K562 (cell line): ENCODE measurements around the gene GOLGA5. TPM values are rescaled to one million over a fixed set of nuclear protein-coding genes. Genes with fewer than 3 reads are reported as not detected.

Experiments used
- ATF1 ChIP-seq, 2 experiments: fragments of 450-650 bp in 1 of 2; IDR thresholded peaks; 2 replicates each; pipeline ENCODE4 v1.6.1; 2016; ENCODE audit warnings: missing compliant biosample characterization in 1 of 2, missing genetic modification characterization in 1 of 2
- CBX5 ChIP-seq: IDR thresholded peaks from 2 replicates; pipeline ENCODE4 v1.6.1; 2014; ENCODE audit warnings: low read depth, borderline replicate concordance
- CHD2 ChIP-seq: IDR thresholded peaks from 2 replicates; pipeline ENCODE4 v1.6.1; 2011; ENCODE audit warnings: low read depth, low read length
- EP300 ChIP-seq: IDR thresholded peaks from 2 replicates; pipeline ENCODE4 v1.6.1; 2012; ENCODE audit warnings: low read length, improper control_type of control experiment
- FOXK2 ChIP-seq, 2 experiments: fragments of 450-650 bp; IDR thresholded peaks in 1 of 2; conservative IDR thresholded peaks in 1 of 2; 2 replicates each; pipeline ENCODE4 v1.6.1; 2016; ENCODE audit warnings: low read depth in 2 of 2, mild to moderate bottlenecking in 1 of 2
- FOXO4 ChIP-seq: fragments of 450-650 bp; formaldehyde crosslinking; IDR thresholded peaks from 2 replicates; pipeline ENCODE4 v1.4.0; 2020; ENCODE audit warnings: mild to moderate bottlenecking, moderate library complexity
- HCFC1 ChIP-seq: IDR thresholded peaks from 2 replicates; pipeline ENCODE4 v1.6.1; 2012; ENCODE audit warnings: low read depth, low read length, improper control_type of control experiment
- MECOM ChIP-seq: fragments of 250-450 bp; sonication (Bioruptor Pico); IDR thresholded peaks from 2 replicates; pipeline ENCODE4 v1.8.0; 2022; ENCODE audit warnings: inconsistent platforms
- MYC ChIP-seq, 2 experiments: fragments of 250-450 bp in 1 of 2; sonication (Bioruptor Pico) in 1 of 2; IDR thresholded peaks; 2 replicates each; pipeline versions ENCODE4 v1.5.1 to v1.6.1; 2012 to 2021; ENCODE audit warnings: low read depth in 2 of 2, borderline replicate concordance in 1 of 2, improper control_type of control experiment in 1 of 2, low read length in 1 of 2, mild to moderate bottlenecking in 1 of 2, moderate library complexity in 1 of 2
- PCBP2 ChIP-seq: fragments of 200-400 bp; formaldehyde crosslinking; IDR thresholded peaks from 2 replicates; pipeline ENCODE4 v1.6.1; 2018; ENCODE audit warnings: low read length, low read depth, mild to moderate bottlenecking, moderate library complexity; ENCODE audit not compliant: poor library complexity, severe bottlenecking
- POLR2G ChIP-seq: fragments of 200-400 bp; formaldehyde crosslinking; IDR thresholded peaks from 2 replicates; pipeline ENCODE4 v1.6.1; 2017; ENCODE audit warnings: low read depth, mild to moderate bottlenecking, antibody characterized with exemption, low read length, moderate library complexity
- RBBP5 ChIP-seq: fragments of 200-600 bp; sonication (generic); IDR thresholded peaks from 2 replicates; pipeline ENCODE4 v1.6.1; 2012; ENCODE audit warnings: borderline replicate concordance, mild to moderate bottlenecking, low read length, control low read depth, inconsistent platforms; ENCODE audit not compliant: insufficient read depth, poor library complexity, severe bottlenecking
- RBM25 ChIP-seq: fragments of 200-400 bp; formaldehyde crosslinking; IDR thresholded peaks from 2 replicates; pipeline ENCODE4 v1.6.1; 2018; ENCODE audit warnings: low read length, low read depth, moderate library complexity; ENCODE audit not compliant: severe bottlenecking
- SIN3A ChIP-seq, 2 experiments: fragments of 150-350 bp in 1 of 2; IDR thresholded peaks; 2 replicates each; pipeline ENCODE4 v1.6.1; 2011 to 2016; ENCODE audit warnings: borderline replicate concordance in 2 of 2, low read depth in 2 of 2, low read length in 2 of 2, mild to moderate bottlenecking in 2 of 2, moderate library complexity in 2 of 2; ENCODE audit not compliant: control insufficient read depth in 1 of 2
- SMAD4 ChIP-seq: fragments of 250-450 bp; sonication (Bioruptor Pico); conservative IDR thresholded peaks from 2 replicates; pipeline ENCODE4 v1.8.0; 2021; ENCODE audit warnings: inconsistent platforms, mild to moderate bottlenecking, moderate library complexity
- SUPT5H ChIP-seq: fragments of 450-650 bp; IDR thresholded peaks from 2 replicates; pipeline ENCODE4 v1.6.1; 2016
- TBL1XR1 ChIP-seq, 2 experiments: IDR thresholded peaks; 2 replicates each; pipeline ENCODE4 v1.6.1; 2012; ENCODE audit warnings: improper control_type of control experiment in 2 of 2, low read length in 2 of 2, mild to moderate bottlenecking in 1 of 2
- TFAP4 ChIP-seq: sonication (generic); formaldehyde crosslinking; IDR thresholded peaks from 2 replicates; pipeline ENCODE4 v1.8.0; 2022; ENCODE audit warnings: missing genetic modification reagents, mild to moderate bottlenecking, moderate library complexity, borderline replicate concordance
- ZBTB2 ChIP-seq: fragments of 450-650 bp; IDR thresholded peaks from 2 replicates; pipeline ENCODE4 v1.6.1; 2016; ENCODE audit warnings: antibody characterized with exemption
- ZNF589 ChIP-seq: fragments of 200-800 bp; sonication (Bioruptor generic); IDR thresholded peaks from 2 replicates; pipeline ENCODE4 v1.6.1; 2016; ENCODE audit warnings: low read depth, missing genetic modification characterization, missing compliant biosample characterization
- polyA plus RNA-seq, 8 experiments: library from polyadenylated mRNA; depleted of rRNA in 4 of 8; stranded (reverse) in 5 of 8; unstranded in 3 of 8; fragments of >200 nt; fragmentation: Nextera tagmentation in 2 of 8; fragmentation: Illumina TruSeq in 1 of 8; extraction: Ambion mirVana in 2 of 8; extraction: Trizol in 1 of 8; gene quantifications; 2 replicates each; pipeline versions ENCODE4 v1.2.1 to v1.2.3, GENCODE V29; 2011 to 2014; ENCODE audit warnings: inconsistent platforms in 1 of 8, missing spikeins in 1 of 8
- total RNA-seq, 7 experiments: library from RNA; depleted of rRNA in 6 of 7; stranded (reverse); fragments of >200 nt in 6 of 7; fragmentation: Illumina TruSeq in 2 of 7; extraction: Trizol in 2 of 7; gene quantifications; 2 replicates each; pipeline versions ENCODE4 v1.2.1 to v1.2.3, GENCODE V29; 2011 to 2021; ENCODE audit warnings: low replicate concordance in 1 of 7

GOLGA5 gene
- total and polyA plus RNA-seq, 9 of the 15 experiments (the other 6 are each of a cell fraction or from before 2014, with no cell fraction given) = 5.7 to 19.6 (median 12.7) TPM

GRCh38 chr14:92793709-92794546 lies at the start of gene GOLGA5 (continued):
- peak; percentile 50; the same call in 1 of the 2 replicates for TF ChIP-seq MECOM (CRISPR knock-in tag)
- peak; percentile 91 for TF ChIP-seq POLR2G
- TF ChIP-seq TFAP4 (CRISPR knock-in tag) = peak; percentile 88; the same call in 1 of the 2 replicates
- TF ChIP-seq HCFC1 = peak; percentile 75
- TF ChIP-seq CHD2 = peak; percentile 54
- TF ChIP-seq SIN3A (IDR thresholded peaks at IDR 0.05; ENCODE audit: borderline replicate concordance in 2 of 2, control insufficient read depth in 1 of 2, low read depth in 2 of 2, low read length in 2 of 2) = peak; percentile 60 to 88; a peak in 3 of 4 replicates
- peak; percentile 88 for TF ChIP-seq ZBTB2
- peak; percentile 68 to 74; a peak in 2 of 4 replicates for TF ChIP-seq FOXK2 (conservative IDR thresholded peaks at IDR 0.05 in 1 of 2, IDR thresholded peaks at IDR 0.05 in 1 of 2; ENCODE audit: low read depth in 2 of 2)
- peak; percentile 27; the same call in 1 of the 2 replicates for TF ChIP-seq EP300
- peak; percentile 90 for TF ChIP-seq MYC (IDR thresholded peaks at IDR 0.05; ENCODE audit: low read depth, low read length)
- no peak for TF ChIP-seq MYC (CRISPR knock-in tag; IDR thresholded peaks at IDR 0.05; ENCODE audit: borderline replicate concordance, low read depth)
- TF ChIP-seq RBM25 = peak; percentile 44
- peak; percentile 77 for TF ChIP-seq RBBP5
- TF ChIP-seq SUPT5H = peak; percentile 78
- 0 out of 2 replicates have a peak, but pooled peaks have one; percentile 28 for TF ChIP-seq ZNF589 (CRISPR knock-in tag)
- TF ChIP-seq FOXO4 = no peak
- no peak for TF ChIP-seq CBX5
- TF ChIP-seq ATF1 (CRISPR knock-in tag; IDR thresholded peaks at IDR 0.05) = peak; percentile 59
- TF ChIP-seq ATF1 (tag; IDR thresholded peaks at IDR 0.05) = peak; percentile 96
- TF ChIP-seq SMAD4 (CRISPR knock-in tag) = peak; percentile 37; the same call in 1 of the 2 replicates
- peak in 1 of 2 experiments; percentile 30; a peak in 1 of 4 replicates for TF ChIP-seq TBL1XR1 (IDR thresholded peaks at IDR 0.05; ENCODE audit: low read length in 2 of 2)
- TF ChIP-seq PCBP2 = no peak
